ENCODE results near the gene PTPRN.

DNA sequence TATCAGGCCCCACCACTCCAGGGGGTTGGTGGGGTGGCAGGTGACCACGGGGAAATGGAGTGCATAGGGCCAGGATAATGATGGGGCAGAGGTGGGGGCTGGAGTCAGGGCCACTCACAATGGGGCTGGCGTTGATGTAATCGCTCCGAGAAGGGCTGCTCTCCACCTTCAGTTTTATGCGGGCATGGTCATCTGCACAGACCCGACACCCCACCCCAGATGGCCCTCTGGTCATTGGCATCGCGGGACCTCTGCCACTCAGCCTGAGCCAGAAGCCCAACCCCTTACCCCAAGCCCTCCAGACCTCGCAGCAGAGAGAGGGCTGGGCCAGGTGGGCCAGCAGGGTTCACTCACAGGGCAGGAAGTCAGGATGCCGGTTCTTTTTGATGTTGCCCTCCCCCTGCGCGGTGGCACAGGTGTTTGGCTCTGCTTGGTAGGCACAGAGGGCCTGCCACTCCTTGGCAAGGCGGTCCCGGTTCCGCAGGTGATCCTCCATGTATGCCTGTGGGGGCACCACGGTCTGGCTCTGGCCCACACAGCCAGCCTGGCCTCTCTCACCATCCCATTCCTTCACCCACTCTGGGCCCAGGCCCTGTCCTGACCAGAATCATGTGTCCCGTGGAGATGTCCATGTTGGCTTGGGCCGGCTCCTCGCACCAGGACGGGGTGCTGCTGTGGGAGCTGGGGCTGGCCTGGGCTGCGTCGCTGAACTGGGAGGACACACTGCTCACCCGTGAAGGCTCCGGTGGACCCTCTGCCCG lies 12.4 kb downstream of the PTPRN start:
- TF ChIP-seq, protein P1, sequence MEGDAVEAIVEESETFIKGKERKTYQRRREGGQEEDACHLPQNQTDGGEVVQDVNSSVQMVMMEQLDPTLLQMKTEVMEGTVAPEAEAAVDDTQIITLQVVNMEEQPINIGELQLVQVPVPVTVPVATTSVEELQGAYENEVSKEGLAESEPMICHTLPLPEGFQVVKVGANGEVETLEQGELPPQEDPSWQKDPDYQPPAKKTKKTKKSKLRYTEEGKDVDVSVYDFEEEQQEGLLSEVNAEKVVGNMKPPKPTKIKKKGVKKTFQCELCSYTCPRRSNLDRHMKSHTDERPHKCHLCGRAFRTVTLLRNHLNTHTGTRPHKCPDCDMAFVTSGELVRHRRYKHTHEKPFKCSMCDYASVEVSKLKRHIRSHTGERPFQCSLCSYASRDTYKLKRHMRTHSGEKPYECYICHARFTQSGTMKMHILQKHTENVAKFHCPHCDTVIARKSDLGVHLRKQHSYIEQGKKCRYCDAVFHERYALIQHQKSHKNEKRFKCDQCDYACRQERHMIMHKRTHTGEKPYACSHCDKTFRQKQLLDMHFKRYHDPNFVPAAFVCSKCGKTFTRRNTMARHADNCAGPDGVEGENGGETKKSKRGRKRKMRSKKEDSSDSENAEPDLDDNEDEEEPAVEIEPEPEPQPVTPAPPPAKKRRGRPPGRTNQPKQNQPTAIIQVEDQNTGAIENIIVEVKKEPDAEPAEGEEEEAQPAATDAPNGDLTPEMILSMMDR (IDR thresholded peaks at IDR 0.05), result no peak
- TF ChIP-seq POLR2AphosphoS5 (IDR thresholded peaks at IDR 0.05), result no peak

All from prostate gland (tissue), 2 donors.